GM19455 (cell line): ENCODE data around the gene KANK4.
A peak's percentile ranks its signal among the peaks of the same experiment; 100 is the strongest.
"Not testable (repeated sequence)": the region's sequence is repeated elsewhere in the genome, so short reads cannot be mapped to it uniquely, and the experiment has no call there.

ENCODE experiments used
- ATAC-seq: cut with Tn5 transposase; IDR thresholded peaks from one replicate; pipeline ENCODE4 v1.9.1; 2021; ENCODE audit not compliant: unreplicated experiment

KANK4 gene

DNA sequence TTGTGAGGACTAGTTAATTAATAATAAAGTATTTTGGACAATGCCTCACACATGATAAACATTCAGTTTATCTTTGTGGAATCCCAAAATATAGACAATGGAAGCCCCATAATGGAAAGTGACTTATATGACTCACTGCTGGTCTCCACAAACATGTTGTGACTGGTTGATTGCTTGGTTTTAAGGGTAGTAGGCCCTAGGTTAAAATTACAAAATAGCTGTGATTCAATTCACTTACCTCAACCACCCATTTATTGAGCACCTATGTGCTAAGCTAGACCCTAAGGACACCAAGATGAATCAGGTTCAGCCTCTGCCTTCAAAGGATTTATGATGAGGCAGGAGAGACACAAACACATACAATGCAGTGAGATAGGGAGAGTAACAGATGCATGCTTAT is 42.4 kb downstream of the KANK4 start:
- no peak for ATAC-seq

DNA sequence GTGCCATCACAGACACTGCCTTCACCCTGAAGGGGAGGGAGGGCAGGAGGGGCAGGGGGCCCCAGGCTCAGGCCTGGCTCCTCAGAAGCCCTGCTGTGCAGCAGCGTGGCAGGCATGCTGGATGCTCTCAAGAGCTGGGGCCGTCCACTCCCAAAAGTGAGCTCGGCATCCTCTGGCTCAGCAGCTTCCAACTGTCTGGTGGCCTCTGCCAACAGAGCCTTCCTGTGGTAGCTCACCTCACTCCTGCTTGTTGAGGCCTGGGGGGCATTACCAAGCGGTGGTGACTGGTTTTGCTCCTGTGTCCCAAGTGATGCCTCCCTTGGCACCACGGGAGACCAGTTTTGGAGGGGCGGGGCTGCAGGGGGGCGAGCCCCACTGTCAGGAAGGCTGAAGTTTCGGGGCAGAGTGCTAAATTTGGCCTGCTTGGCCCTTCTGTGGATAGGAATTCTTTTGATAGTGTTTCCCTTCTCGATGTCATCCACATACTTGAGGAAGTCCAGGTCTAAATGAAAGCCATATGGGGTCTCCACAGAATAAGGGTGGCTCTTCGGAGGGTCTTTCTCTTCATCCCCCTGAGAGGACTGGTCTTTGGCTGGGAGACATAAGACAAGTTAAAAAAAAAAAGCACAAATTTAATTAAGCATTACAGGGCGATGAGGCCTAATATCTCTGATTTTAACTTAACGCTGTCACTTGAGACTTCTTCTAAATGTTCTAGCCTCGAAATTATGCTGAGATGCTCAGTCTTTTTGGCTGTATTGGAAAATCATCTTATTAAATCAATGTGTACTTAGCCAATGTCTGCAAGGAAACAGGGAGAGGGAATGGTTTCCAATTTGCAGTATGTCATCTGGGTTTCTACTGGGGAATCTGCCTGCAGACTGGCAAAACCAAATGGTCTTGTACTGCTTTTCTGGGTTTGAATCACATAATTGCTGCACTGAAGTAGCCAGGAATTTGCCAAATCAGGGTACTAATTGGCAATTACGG is 44.4 kb downstream of the KANK4 start:
- no peak for ATAC-seq

DNA sequence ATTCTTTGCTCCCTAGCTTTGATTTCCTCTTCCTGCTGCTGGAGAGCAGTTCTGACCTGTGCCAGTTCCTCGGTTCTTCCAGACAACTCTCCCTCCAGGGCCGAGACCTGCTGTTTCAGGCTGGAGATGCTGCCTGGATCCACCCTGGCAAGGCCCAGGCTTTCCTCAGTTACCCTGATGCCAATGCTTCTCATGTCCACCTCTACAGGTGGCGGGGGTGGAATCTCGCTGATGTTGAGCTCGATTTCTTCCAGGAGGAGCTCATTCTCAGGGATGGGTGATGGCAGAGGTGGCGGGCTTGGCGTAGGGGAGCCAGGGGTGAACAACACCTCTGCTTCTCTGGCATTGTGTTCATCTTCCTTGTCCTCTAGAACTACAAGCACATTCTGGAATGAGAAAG is 45.3 kb downstream of the KANK4 start:
- ATAC-seq, result no peak

DNA sequence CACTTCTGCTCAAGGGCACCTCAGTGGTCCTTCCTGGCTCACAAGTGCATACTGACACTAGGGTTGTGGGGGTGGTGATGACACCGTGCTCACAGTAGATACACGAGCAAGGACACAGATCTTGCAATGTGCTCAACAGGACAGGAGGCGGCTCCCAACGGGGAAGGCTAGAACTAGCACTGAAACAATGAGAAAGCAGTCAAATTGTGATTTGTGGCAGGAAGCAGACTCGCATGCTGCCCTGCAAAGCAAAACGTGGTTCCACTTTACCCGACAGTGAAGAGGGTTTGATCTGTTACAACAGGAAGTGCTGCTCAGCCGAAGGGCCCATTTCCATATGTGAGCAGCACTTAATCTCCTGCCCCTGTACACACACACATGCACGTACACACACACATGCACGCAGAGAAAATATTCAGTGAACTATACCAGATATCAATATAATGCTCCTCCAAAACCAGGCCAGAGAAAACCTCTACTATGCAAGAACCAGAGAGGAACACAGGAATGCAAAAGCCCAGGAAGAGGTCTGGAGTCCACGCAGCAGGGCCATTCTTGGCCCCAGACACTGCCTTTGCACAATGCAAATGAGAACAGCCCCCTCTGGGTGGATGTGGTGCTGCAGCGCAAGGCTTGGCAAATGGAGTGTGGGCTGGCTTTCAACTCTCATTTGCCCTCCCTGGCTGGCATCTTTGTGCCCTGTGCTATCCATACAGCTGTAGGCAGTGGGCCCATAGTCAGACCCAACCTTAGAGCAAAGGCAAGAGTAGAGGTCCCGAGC is 47.1 kb downstream of the KANK4 start:
- ATAC-seq, result peak; percentile 94

DNA sequence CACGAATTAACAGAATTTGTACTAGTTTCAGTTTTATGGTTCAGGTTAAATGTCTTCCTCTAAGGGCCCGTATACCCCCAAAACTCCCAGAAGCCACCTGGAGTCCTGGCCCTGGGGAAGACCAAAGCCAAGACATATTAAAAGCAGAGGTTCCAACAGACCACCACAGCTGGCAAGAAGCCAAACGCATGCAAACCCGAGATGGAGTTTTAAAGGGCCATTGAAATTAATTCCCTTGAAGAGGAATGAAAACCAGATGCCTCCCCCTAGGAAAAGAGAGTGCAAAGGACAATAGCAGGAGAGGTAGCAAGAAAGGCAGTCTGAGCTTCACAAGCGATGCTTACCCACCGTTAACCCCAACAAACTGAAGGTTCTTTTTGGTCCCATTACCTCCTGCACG is 48.1 kb downstream of the KANK4 start:
- no peak for ATAC-seq

DNA sequence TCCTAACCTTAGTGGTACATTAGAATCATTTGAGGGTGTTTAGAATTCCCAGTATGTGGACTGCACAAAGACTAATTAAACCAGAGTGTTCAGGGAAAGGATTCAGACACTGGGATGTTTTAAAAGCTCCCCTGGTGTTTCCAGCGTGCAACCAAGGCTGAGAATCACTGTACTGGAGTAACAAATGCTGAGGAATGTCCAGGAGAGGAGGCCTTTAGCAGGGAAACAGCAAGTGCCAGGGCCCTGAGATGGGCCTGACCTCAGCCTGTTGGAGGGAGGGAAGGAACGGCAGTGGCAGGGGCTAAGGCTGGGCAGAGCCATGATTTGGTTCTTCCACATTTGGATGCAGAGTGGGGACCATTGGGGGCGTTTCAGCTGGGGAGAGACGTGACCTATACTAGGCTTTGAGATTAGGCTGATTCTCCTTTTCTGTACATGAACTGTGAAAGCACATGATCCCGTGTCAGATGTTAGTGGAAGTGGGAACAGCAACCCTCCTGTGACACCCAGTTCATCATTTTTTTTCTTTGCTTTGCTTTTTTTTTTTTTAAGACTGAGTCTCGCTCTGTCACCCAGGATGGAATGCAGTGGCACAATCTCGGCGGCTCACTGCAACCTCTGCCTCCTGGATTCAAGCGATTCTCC is 49.3 kb downstream of the KANK4 start:
- no peak for ATAC-seq

DNA sequence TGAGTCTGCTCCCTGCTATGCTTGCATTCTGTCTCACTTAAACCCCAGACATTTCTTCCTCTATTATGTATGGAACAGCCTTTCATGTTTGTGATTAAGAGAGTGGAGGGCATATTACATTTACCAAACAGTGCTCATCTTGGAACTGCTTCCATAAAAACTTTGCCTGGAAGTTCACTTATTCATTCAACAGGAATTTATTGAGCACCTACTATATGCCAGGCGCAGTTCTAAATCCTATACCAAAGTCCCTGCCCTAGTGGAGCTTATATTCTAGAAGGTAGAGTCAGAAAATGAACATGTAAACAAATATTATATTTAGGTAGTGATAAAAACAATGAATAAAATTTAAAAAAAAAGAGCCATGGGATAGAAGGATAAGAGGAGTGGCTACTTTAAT is 49.8 kb downstream of the KANK4 start:
- ATAC-seq, result no peak

DNA sequence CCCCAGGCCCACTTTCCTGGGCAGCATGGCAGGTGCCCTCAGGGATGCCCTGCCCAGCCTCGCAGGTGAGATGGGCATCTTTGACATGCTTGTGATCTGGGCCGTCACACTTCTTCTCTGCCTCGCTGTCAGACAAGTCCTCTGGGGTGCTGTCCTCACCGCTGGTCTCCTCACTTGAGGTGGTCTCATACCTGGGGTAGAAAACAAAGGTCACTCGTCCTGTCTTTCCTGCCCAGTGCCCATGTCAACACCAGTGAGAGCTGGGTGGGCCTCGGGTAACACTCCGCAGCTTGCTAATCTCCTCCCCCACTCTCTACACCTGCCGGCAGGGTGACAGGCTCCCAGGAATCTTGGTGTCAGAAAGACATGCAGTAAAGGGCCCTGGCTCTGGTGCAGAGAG is 50.9 kb downstream of the KANK4 start:
- ATAC-seq, result no peak

DNA sequence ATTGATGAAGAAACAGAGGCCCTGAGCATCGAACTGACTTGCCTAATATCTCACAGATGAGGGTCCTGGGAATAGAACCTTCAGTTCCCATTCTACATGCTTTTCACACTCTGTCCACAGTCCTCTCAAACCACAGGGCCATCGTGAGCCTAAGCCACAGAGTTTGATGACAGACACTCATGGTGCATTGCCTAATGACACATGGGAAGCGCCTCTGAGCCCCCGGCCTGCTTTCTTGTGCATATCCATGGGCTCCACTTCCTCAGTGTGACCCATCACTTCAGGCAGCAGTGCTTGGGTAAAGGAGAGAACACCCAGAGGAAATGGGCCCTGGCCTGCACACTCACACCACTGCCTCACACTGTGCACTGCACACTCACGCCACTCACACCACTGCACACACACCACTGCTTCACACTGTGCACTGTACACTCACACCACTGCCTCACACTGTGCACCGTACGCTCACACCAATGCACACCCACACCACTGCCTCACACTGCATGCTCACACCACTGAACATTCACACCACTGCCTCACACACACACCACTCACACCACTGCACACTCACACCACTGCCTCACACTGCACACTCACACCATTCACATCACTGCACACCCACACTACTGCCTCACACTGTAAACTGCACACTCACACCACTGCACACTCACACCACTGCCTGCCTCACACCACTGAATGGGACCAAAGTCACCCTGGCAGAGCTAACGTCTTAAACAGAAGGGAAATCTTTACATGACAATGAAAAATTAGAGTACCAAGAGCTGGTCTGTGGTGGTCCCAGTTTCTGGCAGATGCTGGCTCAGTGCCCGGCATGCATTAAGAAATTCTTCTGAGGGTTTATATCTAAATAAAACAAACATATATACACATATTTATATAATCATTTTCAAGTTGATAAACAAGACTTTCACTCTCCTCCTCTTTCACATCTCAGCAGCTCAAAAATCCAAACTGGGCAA is 53.0 kb downstream of the KANK4 start:
- no peak for ATAC-seq

DNA sequence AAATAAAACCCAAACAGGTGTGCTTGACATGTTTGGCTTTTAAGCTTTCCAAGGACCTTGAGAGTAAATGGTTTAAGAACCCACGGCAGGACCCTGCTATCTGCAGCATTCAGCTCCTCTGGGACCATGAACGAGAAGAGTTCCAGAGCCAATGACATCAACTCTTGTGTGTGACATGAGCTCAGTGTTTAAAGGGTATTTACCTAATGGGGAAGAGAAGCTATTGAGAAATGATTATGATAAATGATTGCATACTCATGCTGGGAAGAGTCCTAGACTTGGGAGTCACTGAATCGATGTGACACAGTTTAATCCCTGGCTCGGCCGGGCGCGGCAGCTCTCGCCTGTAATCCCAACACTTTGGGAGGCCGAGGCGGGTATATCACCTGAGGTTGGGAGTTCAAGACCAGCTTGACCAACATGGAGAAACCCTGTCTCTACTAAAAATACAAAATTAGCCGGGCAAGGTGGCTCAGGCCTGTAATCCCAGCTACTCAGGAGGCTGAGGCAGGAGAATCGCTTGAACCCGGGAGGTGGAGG is 55.4 kb downstream of the KANK4 start:
- no peak for ATAC-seq

DNA sequence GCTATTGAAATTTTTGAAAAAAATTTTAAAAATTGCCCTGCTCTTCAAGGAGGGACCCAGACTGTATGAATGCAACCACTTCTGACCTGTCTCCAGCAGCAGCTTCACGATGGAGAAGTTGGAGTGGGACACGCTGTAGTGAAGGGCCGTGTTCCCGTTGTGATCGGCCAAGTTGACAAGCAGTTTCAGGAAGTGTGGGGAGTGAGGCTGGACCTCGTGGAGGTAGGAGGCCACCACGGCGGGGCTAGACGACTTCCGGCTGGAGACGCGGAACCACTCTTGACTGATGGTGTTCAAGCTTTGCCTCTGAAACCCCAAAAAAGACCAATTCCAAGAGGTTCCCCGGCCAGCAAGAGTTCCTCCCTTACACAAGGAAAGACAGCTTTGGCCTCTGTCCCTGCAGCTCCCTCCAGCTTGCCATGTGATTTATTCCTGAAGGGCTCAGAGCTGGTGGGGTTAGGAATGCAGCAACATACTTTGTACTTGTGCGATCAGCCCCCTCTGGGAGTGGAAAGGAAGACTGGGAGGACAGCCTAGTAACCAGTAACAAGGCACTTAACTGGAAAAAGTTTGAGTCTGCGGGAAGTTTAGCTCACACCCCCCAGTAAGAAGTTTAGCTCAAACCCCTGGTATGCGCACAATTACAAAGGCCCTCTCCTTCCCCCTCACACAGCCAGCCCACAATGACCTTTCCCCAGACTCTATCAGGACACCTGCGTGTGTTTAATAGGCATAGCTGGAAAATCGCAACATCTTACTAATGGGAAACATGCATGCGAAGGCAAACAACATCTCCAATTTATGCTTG is 56.0 kb downstream of the KANK4 start:
- ATAC-seq, result no peak

DNA sequence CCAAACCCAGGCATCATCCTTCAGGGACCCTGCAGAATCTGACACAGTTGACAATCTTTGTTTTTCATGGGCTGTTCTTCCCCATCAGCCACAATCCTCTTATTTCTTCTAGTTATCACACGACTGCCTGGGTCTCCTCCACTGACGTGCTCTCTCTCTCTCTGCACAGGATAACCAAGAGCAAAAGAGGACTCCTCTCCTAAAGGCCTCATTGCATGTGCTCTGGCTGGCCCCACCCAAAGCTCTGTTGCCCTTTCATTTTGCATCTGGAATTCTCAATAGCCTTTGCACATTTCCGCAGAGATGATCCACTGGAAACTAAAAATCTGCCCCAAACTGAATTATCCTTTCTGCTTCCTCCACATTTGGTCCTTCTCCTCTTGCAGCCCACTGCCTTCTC is 58.5 kb downstream of the KANK4 start:
- ATAC-seq, result no peak

DNA sequence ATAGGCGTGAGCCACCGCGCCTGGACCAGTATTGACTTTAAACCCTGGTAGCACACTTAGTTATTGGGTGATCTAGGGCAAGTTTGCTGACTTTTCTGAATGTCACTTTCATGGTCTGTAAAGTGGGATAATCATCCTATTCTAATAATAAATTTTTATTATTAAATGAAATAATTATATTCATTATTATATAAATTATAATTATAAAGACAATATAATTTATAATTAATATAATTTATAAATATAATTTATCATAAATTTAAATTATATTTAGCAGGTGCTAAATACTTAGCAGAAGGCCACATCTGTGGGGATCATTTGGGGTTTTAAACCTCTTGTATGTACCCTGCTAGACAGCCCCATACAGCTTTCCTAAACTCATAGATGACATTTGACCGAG is 59.7 kb downstream of the KANK4 start:
- no peak for ATAC-seq

DNA sequence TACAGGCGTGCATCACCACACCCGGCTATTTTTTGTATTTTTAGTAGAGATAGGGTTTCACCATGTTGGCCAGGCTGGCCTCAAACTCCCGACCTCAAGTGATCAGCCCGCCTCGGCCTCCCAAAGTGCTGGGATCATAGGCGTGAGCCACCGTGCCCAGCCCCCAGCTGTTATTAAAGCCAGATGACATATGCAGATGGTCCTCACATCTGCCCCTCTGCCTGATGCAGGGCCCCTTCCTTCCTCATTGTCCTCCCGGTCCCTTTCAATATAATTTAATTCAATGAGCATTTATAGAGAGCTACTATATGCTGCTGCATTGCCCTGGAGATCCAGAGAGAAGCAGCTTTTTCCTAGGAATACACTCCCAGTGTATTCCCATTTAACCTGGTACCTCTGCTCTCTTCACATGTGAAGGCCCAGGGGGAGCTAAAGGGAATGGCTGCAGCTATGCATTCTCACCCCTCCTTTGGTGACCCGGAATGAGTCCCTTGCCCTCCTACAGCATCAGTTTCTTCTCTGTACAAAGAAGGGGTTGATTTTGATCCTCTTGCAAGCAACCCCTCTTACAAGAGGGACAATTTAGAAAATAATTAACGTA is 69.0 kb downstream of the KANK4 start:
- ATAC-seq, result no peak

DNA sequence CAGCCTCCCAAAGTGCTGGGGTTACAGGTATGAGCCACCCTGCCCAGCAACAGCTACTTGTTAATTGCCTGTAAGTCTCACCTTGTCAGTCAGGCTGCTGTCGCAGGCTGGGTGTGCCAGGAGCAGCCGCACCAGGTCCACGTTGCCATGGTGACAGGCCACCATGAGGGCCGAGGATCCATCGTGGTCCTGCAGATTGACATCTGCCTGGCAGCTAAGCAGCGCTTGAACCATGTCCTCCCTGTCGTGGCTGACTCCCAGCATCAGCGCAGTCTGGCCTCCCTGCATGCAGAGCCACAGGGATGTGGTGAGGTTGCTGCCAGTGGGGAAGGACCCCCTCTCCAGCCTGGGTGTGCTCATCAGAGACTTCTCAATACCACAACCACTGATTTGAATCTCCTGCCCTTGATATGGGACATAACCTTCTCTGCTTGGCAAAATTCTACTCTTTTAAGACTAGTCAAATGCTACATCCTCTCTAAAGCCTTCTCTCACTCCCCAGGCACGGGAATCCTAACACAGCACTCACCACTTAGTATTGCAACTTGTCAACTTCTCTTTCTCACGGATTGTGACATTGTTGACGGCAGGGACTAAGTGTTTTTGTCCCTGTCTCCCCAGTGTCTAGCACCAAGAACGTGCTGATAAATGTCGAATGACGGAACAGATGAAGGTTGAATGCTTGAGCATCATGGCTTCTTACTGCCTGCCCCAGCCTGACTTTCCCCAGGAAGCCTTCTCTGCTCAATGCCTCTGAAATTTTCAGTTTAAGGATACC is 71.7 kb downstream of the KANK4 start:
- no peak for ATAC-seq

DNA sequence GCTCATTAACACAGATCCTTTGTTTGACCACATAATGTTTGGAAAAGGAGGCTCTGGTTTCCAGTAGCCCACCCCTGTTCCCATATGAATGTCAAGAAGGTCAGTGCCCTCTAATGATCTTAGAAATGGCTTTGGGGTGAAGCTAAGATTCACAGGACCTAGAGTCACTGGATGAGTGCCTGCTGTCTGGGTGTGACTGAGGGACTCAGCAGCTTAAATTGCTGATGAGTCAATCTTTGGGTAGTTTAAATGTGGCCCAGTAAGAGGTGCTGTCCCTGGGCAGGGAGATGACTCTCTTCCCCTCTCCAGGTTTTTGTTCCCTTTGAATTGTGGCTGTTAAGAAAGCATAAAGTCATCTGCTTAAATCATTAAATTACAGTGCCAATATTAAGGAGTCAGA is 74.0 kb downstream of the KANK4 start:
- ATAC-seq, result no peak

DNA sequence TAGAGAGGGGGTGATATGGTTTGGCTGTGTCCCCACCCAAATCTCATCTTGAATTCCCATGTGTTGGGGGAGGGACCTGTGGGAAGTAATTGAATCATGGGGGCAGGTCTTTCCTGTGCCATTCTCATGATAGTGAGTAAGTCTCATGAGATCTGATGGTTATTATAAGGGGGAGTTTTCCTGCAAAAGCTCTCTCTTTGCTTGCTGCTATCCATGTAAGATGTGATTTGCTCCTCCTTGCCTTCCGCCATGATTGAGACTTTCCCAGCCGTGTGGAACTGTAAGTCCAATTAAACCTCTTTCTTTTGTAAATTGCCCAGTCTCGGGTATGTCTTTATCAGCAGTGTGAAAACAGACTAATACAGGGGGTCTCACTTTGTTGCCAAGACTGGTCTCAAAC is 74.9 kb downstream of the KANK4 start:
- ATAC-seq, result not testable (repeated sequence)
